ENCODE results near the gene MOAP1.
"Not testable (repeated sequence)": the region's sequence is repeated elsewhere in the genome, so short reads cannot be mapped to it uniquely, and the experiment has no call there.

GRCh38 chr14:93159625-93160352 lies 24.9 kb downstream of the MOAP1 start:
- TF ChIP-seq, protein P1, sequence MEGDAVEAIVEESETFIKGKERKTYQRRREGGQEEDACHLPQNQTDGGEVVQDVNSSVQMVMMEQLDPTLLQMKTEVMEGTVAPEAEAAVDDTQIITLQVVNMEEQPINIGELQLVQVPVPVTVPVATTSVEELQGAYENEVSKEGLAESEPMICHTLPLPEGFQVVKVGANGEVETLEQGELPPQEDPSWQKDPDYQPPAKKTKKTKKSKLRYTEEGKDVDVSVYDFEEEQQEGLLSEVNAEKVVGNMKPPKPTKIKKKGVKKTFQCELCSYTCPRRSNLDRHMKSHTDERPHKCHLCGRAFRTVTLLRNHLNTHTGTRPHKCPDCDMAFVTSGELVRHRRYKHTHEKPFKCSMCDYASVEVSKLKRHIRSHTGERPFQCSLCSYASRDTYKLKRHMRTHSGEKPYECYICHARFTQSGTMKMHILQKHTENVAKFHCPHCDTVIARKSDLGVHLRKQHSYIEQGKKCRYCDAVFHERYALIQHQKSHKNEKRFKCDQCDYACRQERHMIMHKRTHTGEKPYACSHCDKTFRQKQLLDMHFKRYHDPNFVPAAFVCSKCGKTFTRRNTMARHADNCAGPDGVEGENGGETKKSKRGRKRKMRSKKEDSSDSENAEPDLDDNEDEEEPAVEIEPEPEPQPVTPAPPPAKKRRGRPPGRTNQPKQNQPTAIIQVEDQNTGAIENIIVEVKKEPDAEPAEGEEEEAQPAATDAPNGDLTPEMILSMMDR (IDR thresholded peaks at IDR 0.05; ENCODE audit: low read depth, low read length): not testable (repeated sequence)
- not testable (repeated sequence) for TF ChIP-seq EZH2phosphoT487 (IDR thresholded peaks at IDR 0.05; ENCODE audit: low read depth)

All from OCI-LY3 (cell line).